Caco-2 (cell line): ENCODE results near the gene THBD. TPM values are rescaled to one million over a fixed set of nuclear protein-coding genes. Genes with fewer than 3 reads are reported as not detected.

Experiments
- BruUV-seq: library from RNA; stranded (reverse); fragments of 400-500 nt; replicated peaks from 2 replicates; lab custom pipeline; 2021; lab: Mats Ljungman, UMichigan
- CTCF ChIA-PET: fragments of 300-600 bp; sonication (Branson Sonifier 250); formaldehyde crosslinking; loops from one replicate; lab custom pipeline; 2022; ENCODE audit warnings: antibody characterized with exemption; lab: Charles Lee
- POLR2A ChIA-PET: fragments of 300-600 bp; sonication (Branson Sonifier 250); formaldehyde crosslinking; loops from one replicate; lab custom pipeline; 2022; ENCODE audit warnings: antibody characterized with exemption; lab: Charles Lee
- DNase-seq, 2 experiments: peaks; one replicate each; pipeline versions ENCODE4 v3.0.0 to v3.0.0-alpha.2; 2020 to 2022
- H3K27me3 ChIP-seq: replicated peaks from 2 replicates; pipeline ENCODE4 v1.6.0; 2011; ENCODE audit warnings: low read length; ENCODE audit not compliant: control insufficient read depth, insufficient read depth
- H3K36me3 ChIP-seq: 2 replicates; pipeline ENCODE4 v1.5.1; 2011; ENCODE audit warnings: low read length; ENCODE audit not compliant: control insufficient read depth, insufficient read depth
- H3K4me1 ChIP-seq: fragments of 250-450 bp; sonication (Bioruptor Pico); 2 replicates; pipeline ENCODE4 v1.5.1; 2020; ENCODE audit warnings: mild to moderate bottlenecking
- H3K4me3 ChIP-seq: 2 replicates; pipeline ENCODE4 v1.5.1; 2011; ENCODE audit warnings: low read depth, mild to moderate bottlenecking, control low read depth, low read length
- H3K9me3 ChIP-seq: fragments of 250-450 bp; sonication (Bioruptor Pico); 2 replicates; pipeline ENCODE4 v1.5.1; 2020; ENCODE audit warnings: mild to moderate bottlenecking, moderate library complexity
- H3K27ac Mint-ChIP-seq: one replicate; pipeline ENCODE4 v1.8.0; 2022; ENCODE audit warnings: mixed read lengths; ENCODE audit not compliant: unreplicated experiment
- H3K27me3 Mint-ChIP-seq: one replicate; pipeline ENCODE4 v1.8.0; 2022; ENCODE audit warnings: mixed read lengths; ENCODE audit not compliant: insufficient read depth, unreplicated experiment
- H3K36me3 Mint-ChIP-seq: one replicate; pipeline ENCODE4 v1.8.0; 2022; ENCODE audit warnings: mild to moderate bottlenecking, mixed read lengths; ENCODE audit not compliant: insufficient read depth, unreplicated experiment
- H3K4me1 Mint-ChIP-seq: one replicate; pipeline ENCODE4 v1.8.0; 2022; ENCODE audit warnings: low read depth, mixed read lengths; ENCODE audit not compliant: unreplicated experiment
- H3K4me3 Mint-ChIP-seq: one replicate; pipeline ENCODE4 v1.8.0; 2022; ENCODE audit warnings: mild to moderate bottlenecking, moderate library complexity, mixed read lengths; ENCODE audit not compliant: unreplicated experiment
- H3K9me3 Mint-ChIP-seq: one replicate; pipeline ENCODE4 v1.8.0; 2022; ENCODE audit warnings: mixed read lengths; ENCODE audit not compliant: unreplicated experiment
- intact Hi-C: fragments of 100-400 bp; cut with micrococcal nuclease; formaldehyde crosslinking; loops from one replicate; pipeline ENCODE4 v1.10.0; 2022; ENCODE audit not compliant: unreplicated experiment
- total RNA-seq: library from RNA; stranded (reverse); gene quantifications from 2 replicates; pipeline ENCODE4 v1.2.3, GENCODE V29; 2022
- TF ChIP-seq, protein P1 (sequence below), 2 experiments: fragments of 200-600 bp in 1 of 2; IDR thresholded peaks; 1 replicate in 1 of 2; 2 replicates in 1 of 2; pipeline versions ENCODE4 v1.5.1 to v1.8.0; 2011 to 2022; ENCODE audit warnings: antibody characterized with exemption in 1 of 2, control low read depth in 1 of 2, inconsistent platforms in 1 of 2, low read depth in 1 of 2, low read length in 1 of 2, mild to moderate bottlenecking in 1 of 2, moderate library complexity in 1 of 2; ENCODE audit not compliant: insufficient read depth in 1 of 2, severe bottlenecking in 1 of 2, unreplicated experiment in 1 of 2

THBD gene
- total RNA-seq, 1 experiment from 2014 or later, result 0.77 TPM

DNA sequence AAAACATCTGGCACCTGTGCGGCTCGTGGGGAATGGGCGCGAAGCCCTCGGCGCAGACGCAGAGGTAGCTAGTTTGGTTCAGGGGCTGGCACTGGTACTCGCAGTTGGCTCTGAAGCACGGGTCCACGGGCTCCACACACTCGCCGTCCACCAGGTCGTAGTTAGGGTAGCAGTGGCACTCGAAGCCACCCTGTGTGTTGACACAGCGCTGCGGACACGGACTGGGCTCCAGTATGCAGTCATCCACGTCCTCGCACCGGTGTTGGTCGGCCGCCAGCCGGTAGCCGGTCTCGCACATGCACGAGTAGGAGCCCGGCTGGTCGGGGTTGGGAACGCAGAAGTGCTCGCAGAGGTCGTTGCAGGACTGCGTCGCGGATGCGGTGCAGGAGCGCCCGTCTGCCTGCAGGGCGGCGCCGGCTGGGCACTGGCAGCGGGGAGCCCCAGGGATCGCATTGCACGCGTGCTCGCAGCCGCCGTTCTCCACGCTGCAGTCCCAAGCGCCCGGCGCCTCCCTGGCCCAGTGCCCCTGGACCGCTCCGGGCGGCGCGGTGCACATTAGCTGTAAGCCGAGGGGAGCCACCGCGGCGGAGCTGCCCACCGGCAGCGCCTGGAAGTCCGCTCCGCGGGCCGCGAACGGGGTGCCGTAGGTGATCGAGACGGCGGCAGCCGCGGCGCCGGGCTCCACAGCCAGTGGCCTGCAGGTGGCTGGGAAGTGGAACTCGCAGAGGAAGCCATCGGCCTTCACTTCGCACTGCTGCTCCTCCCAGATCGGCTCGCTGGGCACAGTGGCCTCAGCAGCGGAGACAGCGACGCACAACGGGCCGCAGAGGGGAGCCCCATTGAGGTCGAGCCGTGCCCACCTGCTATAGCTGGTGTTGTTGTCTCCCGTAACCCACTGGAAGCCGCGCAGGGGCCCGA lies 930 bp downstream of the THBD start:
- POLR2A ChIA-PET, result no interaction called here
- Histone ChIP-seq H3K27me3 (no peaks in the 10 kb centered on the region), H3K4me3 (no peak overlapping the region), H3K4me1 (peaks cover 26% of the 10 kb centered on the region), H3K36me3 (no peaks in the 10 kb centered on the region), H3K9me3 (no peaks in the 10 kb centered on the region)
- H3K4me1 Mint-ChIP-seq, result peaks cover 35% of the 10 kb centered on the region
- H3K4me3 Mint-ChIP-seq, result no peak overlapping the region
- no peaks in the 10 kb centered on the region for H3K9me3 Mint-ChIP-seq
- TF ChIP-seq, protein P1, sequence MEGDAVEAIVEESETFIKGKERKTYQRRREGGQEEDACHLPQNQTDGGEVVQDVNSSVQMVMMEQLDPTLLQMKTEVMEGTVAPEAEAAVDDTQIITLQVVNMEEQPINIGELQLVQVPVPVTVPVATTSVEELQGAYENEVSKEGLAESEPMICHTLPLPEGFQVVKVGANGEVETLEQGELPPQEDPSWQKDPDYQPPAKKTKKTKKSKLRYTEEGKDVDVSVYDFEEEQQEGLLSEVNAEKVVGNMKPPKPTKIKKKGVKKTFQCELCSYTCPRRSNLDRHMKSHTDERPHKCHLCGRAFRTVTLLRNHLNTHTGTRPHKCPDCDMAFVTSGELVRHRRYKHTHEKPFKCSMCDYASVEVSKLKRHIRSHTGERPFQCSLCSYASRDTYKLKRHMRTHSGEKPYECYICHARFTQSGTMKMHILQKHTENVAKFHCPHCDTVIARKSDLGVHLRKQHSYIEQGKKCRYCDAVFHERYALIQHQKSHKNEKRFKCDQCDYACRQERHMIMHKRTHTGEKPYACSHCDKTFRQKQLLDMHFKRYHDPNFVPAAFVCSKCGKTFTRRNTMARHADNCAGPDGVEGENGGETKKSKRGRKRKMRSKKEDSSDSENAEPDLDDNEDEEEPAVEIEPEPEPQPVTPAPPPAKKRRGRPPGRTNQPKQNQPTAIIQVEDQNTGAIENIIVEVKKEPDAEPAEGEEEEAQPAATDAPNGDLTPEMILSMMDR (IDR thresholded peaks at IDR 0.05; ENCODE audit: insufficient read depth in 1 of 2, low read depth in 1 of 2, low read length in 1 of 2, severe bottlenecking in 1 of 2, unreplicated experiment in 1 of 2), result no peak
- intact Hi-C loops, result no loop called here
- no peaks in the 10 kb centered on the region for H3K27me3 Mint-ChIP-seq
- no peaks in the 10 kb centered on the region for H3K36me3 Mint-ChIP-seq
- CTCF ChIA-PET, result no interaction called here
- H3K27ac Mint-ChIP-seq, result no peak overlapping the region
- no TSS peak for BruUV-seq
- DNase-seq, result no peak

DNA sequence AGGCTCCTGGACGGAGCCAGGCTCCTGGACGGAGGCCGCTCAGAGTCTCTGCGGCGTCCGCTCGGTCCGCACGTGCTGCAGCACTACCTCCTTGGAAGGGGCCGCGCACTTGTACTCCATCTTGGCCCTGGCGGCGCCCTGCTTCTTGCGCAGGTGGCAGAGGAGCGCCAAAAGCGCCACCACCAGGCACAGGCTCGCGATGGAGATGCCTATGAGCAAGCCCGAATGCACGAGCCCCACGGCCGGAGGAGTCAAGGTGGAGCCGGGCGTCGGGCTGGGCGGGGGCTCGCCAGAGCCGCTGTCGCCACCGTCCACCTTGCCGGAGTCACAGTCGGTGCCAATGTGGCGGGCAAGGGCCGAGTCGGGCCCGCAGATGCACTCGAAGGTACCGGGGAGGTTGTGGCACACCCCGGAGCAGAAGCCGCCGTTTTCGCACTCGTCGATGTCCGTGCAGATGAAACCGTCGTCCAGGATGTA lies 1.7 kb downstream of the THBD start:
- Mint-ChIP-seq H3K36me3 (no peaks in the 10 kb centered on the region), H3K4me3 (no peak overlapping the region), H3K9me3 (no peaks in the 10 kb centered on the region), H3K4me1 (peaks cover 29% of the 10 kb centered on the region), H3K27ac (no peak overlapping the region), H3K27me3 (no peaks in the 10 kb centered on the region)
- ChIA-PET CTCF (interaction anchor here (0.6 kb wide), 1 partner anchor 293 kb away, joined by 3 read pairs; no protein-coding TSS in a partner anchor), POLR2A (no interaction called here)
- no peak overlapping the region for H3K4me3 ChIP-seq
- TF ChIP-seq, protein P1 (IDR thresholded peaks at IDR 0.05; ENCODE audit: insufficient read depth in 1 of 2, low read depth in 1 of 2, low read length in 1 of 2, severe bottlenecking in 1 of 2, unreplicated experiment in 1 of 2), result no peak
- H3K9me3 ChIP-seq, result no peaks in the 10 kb centered on the region
- BruUV-seq, result no TSS peak
- DNase-seq, result no peak
- H3K36me3 ChIP-seq, result no peaks in the 10 kb centered on the region
- intact Hi-C loops, result no loop called here
- peaks cover 20% of the 10 kb centered on the region for H3K4me1 ChIP-seq
- H3K27me3 ChIP-seq, result no peaks in the 10 kb centered on the region

DNA sequence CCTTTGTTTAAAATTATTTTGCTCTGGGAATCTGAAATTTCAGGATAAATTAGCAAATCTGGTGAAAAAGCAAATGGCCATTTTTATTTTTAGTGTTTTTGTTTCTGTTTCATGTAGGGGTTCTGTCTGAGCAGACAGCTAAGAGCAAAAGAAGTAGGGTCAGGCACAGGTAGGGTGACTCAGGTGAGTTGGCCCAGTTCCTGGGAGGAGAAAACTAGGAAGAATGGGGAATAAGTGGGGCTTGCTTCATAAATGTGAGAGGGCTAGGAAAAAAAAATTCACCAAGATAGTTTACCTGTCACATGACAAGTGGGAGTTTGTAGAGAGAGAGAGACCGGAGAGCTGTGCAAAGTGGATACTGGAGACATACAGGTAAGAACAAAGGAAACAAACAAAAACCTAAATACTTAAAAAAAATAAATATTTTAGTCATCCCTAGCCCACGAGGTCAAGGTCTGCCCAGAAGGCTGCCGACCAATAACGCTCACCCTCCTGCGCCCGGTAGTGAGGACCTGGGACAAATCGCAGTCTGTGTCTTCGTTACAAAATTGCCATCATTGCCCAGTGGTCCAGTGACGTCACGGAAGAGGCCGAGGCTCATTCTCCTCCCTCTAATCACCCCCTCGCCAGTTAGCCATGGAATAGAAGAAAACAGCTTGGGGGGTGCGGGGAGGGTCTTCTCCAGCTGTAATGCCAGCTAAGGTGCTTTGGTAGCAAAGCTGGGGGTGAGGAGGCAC lies 2.3 kb downstream of the THBD start:
- peaks cover 16% of the 10 kb centered on the region for H3K4me1 ChIP-seq
- H3K27me3 ChIP-seq, result no peaks in the 10 kb centered on the region
- BruUV-seq, result no TSS peak
- no peaks in the 10 kb centered on the region for H3K36me3 ChIP-seq
- no peaks in the 10 kb centered on the region for H3K36me3 Mint-ChIP-seq
- CTCF ChIA-PET, result interaction anchor here (0.6 to 1.2 kb wide), 2 partner anchors 23 to 293 kb away, joined by 3 read pairs; no protein-coding TSS in a partner anchor
- TF ChIP-seq, protein P1 (IDR thresholded peaks at IDR 0.05; ENCODE audit: insufficient read depth in 1 of 2, low read depth in 1 of 2, low read length in 1 of 2, severe bottlenecking in 1 of 2, unreplicated experiment in 1 of 2), result no peak
- peaks cover 22% of the 10 kb centered on the region for H3K4me1 Mint-ChIP-seq
- H3K9me3 ChIP-seq, result no peaks in the 10 kb centered on the region
- H3K27ac Mint-ChIP-seq, result no peak overlapping the region
- H3K9me3 Mint-ChIP-seq, result no peaks in the 10 kb centered on the region
- no peak for DNase-seq
- H3K4me3 Mint-ChIP-seq, result no peak overlapping the region
- H3K4me3 ChIP-seq, result no peak overlapping the region
- intact Hi-C loops, result no loop called here
- H3K27me3 Mint-ChIP-seq, result no peaks in the 10 kb centered on the region
- POLR2A ChIA-PET, result no interaction called here
